Skeletal muscle tissue (tissue), 4 donors: ENCODE data around the gene NAA38. TPM values are rescaled to one million over a fixed set of nuclear protein-coding genes. Genes with fewer than 3 reads are reported as not detected.

Experiments
- H3K27ac ChIP-seq: one replicate; pipeline ENCODE4 v1.7.0; 2013; ENCODE audit warnings: mild to moderate bottlenecking, low read depth, low read length, inconsistent platforms
- H3K27me3 ChIP-seq, 3 donors: one replicate each; pipeline ENCODE4 v1.7.0; 2013; ENCODE audit warnings: low read length in 3 of 3; ENCODE audit not compliant: control insufficient read depth in 3 of 3, insufficient read depth in 3 of 3
- H3K36me3 ChIP-seq, 3 donors: one replicate each; pipeline ENCODE4 v1.7.0; 2013; ENCODE audit warnings: low read length in 3 of 3; ENCODE audit not compliant: control insufficient read depth in 3 of 3, insufficient read depth in 3 of 3
- H3K4me1 ChIP-seq, 3 donors: one replicate each; pipeline ENCODE4 v1.7.0; 2013; ENCODE audit warnings: low read length in 3 of 3, mild to moderate bottlenecking in 3 of 3; ENCODE audit not compliant: control insufficient read depth in 3 of 3, insufficient read depth in 3 of 3
- H3K4me3 ChIP-seq, 3 donors: one replicate each; pipeline ENCODE4 v1.7.0; 2013; ENCODE audit warnings: low read length in 3 of 3
- H3K9ac ChIP-seq, 3 donors: one replicate each; pipeline ENCODE4 v1.7.0; 2013; ENCODE audit warnings: low read length in 3 of 3, mild to moderate bottlenecking in 3 of 3, moderate library complexity in 2 of 3, low read depth in 1 of 3
- H3K9me3 ChIP-seq, 3 donors: one replicate each; pipeline ENCODE4 v1.7.0; 2013; ENCODE audit warnings: low read length in 3 of 3; ENCODE audit not compliant: control insufficient read depth in 3 of 3
- total RNA-seq: library from RNA; depleted of rRNA; stranded (reverse); fragments of >200 nt; gene quantifications from one replicate; pipeline ENCODE4 v1.2.3, GENCODE V29; 2014
- donor health status: Osteomylitis.

NAA38 gene
- total RNA-seq, 1 donor from 2014 or later: 50.1 TPM

- peaks cover 0 to 11% (median 2%) of the 10 kb centered on the region in 3 donors for H3K36me3 ChIP-seq
- no peaks in the 10 kb centered on the region for H3K9me3 ChIP-seq
These were observed 5.5 kb upstream of the NAA38 start for GRCh38 chr17:7862692-7863437.

DNA sequence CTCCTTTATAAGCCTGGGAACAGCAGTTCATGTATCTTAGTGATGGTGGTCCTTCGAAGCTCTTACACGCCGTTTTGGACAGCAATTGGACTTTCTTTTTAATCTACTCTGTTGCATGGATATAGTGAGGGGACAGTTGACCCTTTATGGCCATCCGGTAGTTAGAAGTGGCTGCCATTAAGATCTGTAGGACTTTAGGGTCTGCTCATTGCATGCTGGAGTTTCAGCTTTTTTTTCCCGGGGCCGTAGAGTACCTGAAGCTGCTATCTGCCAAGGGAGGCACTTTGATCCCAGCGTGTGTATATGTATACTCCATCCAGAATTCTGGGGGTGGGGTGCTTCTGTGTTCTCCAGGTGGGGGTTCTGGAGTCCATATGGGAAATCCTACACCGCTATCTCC is 1.7 kb upstream of the NAA38 start:
- Histone ChIP-seq H3K36me3 (peaks cover 0 to 11% (median 6%) of the 10 kb centered on the region in 3 donors), H3K4me1 (peaks cover 33 to 38% (median 33%) of the 10 kb centered on the region in 3 donors), H3K27ac (no peak overlapping the region), H3K27me3 (no peaks in the 10 kb centered on the region), H3K4me3 (peak overlapping the region; percentile 84 to 98 (median 85)), H3K9ac (peak overlapping the region; percentile 79 to 95 (median 90)), H3K9me3 (no peaks in the 10 kb centered on the region)

More at GRCh38 chr17:7862692-7863437, 5.5 kb upstream of the NAA38 start:
- Histone ChIP-seq H3K9ac (no peak overlapping the region), H3K27ac (no peak overlapping the region), H3K4me1 (peaks cover 13 to 19% (median 13%) of the 10 kb centered on the region in 3 donors), H3K27me3 (no peaks in the 10 kb centered on the region), H3K4me3 (no peak overlapping the region)

DNA sequence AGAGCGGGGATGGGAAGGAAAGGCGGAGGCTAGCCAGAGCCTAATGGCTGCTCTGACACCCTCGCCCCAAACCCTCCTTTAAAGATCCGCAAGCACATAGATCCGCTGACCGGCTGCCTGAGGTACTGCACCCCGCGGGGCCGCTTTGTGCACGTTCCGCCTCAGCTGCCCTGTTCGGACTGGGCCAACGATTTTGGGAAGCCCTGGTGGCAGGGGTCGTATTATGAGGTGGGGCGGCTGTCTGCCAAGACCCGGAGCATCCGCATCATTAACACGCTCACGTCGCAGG is 1.1 kb upstream of the NAA38 start:
- H3K4me1 ChIP-seq: peaks cover 33 to 38% (median 33%) of the 10 kb centered on the region in 3 donors
- peak overlapping the region; percentile 79 to 95 (median 90) for H3K9ac ChIP-seq
- peak overlapping the region; percentile 84 to 98 (median 85) for H3K4me3 ChIP-seq
- H3K27ac ChIP-seq: peak overlapping the region; percentile 88
- no peaks in the 10 kb centered on the region for H3K27me3 ChIP-seq
- H3K36me3 ChIP-seq: peaks cover 0 to 11% (median 6%) of the 10 kb centered on the region in 3 donors
- H3K9me3 ChIP-seq: no peaks in the 10 kb centered on the region

DNA sequence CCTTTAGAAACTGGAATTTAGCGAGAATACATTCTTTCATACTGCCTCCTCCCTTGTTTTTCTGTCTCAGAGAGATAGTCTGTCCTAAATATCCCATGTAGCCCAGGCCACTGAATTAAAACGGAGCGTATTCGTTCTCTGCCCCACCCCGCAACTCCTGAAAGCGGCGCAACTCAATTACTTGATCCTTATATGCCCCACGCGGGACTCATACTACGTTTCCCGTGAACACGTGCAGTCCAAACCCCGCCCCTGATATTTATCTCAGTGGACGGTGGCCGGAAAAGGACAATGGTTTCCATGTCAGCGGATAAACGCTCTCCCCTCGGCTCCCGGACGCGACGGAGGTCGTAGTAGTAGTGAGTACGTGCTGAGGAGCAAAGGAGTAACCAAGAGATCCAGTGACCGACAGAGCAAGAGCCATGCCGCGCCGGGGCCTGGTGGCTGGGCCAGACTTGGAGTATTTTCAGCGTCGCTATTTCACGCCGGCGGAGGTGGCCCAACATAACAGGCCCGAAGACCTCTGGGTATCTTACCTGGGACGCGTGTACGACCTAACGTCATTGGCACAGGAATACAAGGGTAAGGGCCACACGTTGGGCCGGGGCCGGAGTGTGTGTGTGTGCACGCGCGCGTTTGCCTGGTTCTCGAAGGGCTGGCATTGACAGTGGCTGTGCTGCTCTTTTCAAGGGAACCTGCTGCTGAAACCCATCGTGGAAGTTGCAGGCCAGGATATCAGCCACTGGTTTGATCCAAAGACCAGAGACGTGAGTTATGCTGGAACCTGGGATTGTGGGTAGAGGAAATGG is 558 bp upstream of the NAA38 start, which contains the start of gene CYB5D1:
Gene CYB5D1 (plus strand): TSS at position 291 of the 809 bp plus-strand sequence. CDS start 132 bp downstream, at position 423.
- H3K9ac ChIP-seq: peak within 1 kb of the TSS; percentile 79 to 95 (median 90)
- H3K36me3 ChIP-seq: peaks cover 3 to 13% (median 9%) of the 10 kb centered on the region in 3 donors
- H3K27me3 ChIP-seq: no peaks in the 10 kb centered on the region
- peaks cover 33 to 36% (median 36%) of the 10 kb centered on the region in 3 donors for H3K4me1 ChIP-seq
- peak within 1 kb of the TSS; percentile 84 to 98 (median 85) for H3K4me3 ChIP-seq
- no peaks in the 10 kb centered on the region for H3K9me3 ChIP-seq
- peak within 1 kb of the TSS; percentile 88 for H3K27ac ChIP-seq

DNA sequence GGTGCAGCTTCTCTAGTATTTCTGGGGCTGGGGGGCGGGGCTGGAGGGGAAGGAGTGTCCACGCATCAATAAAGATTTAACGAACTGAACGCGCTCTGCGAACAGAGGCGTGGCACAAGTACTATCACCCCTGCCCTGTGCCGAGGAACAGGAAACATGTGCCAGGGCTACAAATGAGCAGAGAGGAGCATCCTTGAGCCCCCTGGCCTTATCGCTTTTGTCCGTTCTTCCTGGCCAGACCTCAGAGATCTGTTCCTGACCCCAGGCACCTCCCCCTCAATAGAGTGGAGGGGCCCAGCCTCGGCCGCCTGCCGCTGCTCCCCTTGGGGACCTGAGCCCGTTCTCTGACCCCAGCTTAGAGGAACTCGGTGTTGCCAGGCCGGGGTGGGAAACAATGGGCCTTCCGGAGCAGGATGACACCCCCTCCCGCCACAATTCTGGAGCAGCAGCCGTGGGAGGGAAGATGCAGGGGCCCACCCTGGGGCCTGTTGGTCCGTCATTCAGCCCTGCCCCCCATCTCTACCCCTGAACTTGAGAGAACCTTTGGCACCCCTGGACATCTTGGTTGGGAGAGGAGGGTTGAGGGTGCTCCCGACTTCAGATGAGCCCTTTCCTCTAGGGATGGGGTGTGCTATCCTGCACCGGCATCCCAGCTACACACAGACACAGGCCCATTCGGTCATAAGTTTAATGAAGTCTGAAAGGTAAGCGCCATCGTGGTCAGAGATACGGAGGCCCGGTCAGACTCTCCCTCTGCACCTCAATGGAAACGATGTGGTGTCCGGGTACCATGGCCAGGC is 1.1 kb downstream of the NAA38 start:
- Histone ChIP-seq H3K9me3 (no peaks in the 10 kb centered on the region), H3K27ac (peak overlapping the region; percentile 88), H3K36me3 (peaks cover 14 to 23% (median 23%) of the 10 kb centered on the region in 3 donors), H3K4me1 (peaks cover 45 to 53% (median 49%) of the 10 kb centered on the region in 3 donors), H3K27me3 (no peaks in the 10 kb centered on the region), H3K4me3 (peak overlapping the region; percentile 84 to 98 (median 85)), H3K9ac (peak overlapping the region; percentile 79 to 95 (median 79))

DNA sequence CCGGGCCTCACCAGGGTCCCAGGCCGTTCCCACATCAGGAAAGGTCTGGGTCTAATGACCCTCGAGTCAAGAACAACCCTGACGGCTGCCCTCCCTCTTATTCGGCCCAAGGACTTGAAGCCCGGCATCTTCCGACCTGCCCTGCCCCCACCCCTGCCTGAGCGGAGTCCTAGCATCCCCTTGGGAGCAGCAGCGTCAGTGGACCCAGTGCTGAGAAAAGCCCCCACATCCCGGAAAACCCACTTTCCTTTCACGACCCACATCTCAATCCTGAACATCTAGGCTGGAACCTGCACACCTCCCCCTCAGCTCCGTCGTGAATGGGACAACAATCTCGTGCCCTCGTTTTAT is 1.7 kb downstream of the NAA38 start:
- H3K27me3 ChIP-seq: no peaks in the 10 kb centered on the region
- H3K27ac ChIP-seq: peak overlapping the region; percentile 88
- peak overlapping the region; percentile 51 to 95 (median 79) for H3K9ac ChIP-seq
- H3K4me3 ChIP-seq: peak overlapping the region; percentile 84 to 98 (median 85)
- peaks cover 46 to 56% (median 50%) of the 10 kb centered on the region in 3 donors for H3K4me1 ChIP-seq
- no peaks in the 10 kb centered on the region for H3K9me3 ChIP-seq
- peaks cover 20 to 29% (median 28%) of the 10 kb centered on the region in 3 donors for H3K36me3 ChIP-seq

- peaks cover 46 to 56% (median 50%) of the 10 kb centered on the region in 3 donors for H3K4me1 ChIP-seq
- H3K4me3 ChIP-seq: peak within 1 kb of the TSS; percentile 84 to 98 (median 85)
- peaks cover 25 to 34% (median 30%) of the 10 kb centered on the region in 3 donors for H3K36me3 ChIP-seq
- H3K27me3 ChIP-seq: no peaks in the 10 kb centered on the region
- H3K9ac ChIP-seq: peak within 1 kb of the TSS; percentile 51 to 95 (median 79)
- H3K9me3 ChIP-seq: no peaks in the 10 kb centered on the region
- H3K27ac ChIP-seq: peak within 1 kb of the TSS; percentile 88
These were observed 2.3 kb downstream of the NAA38 start, which contains the start of gene TMEM88 for GRCh38 chr17:7854851-7855659. Gene TMEM88 (plus strand): TSS chr17:7855066. CDS start chr17:7855075, 9 bp downstream.

DNA sequence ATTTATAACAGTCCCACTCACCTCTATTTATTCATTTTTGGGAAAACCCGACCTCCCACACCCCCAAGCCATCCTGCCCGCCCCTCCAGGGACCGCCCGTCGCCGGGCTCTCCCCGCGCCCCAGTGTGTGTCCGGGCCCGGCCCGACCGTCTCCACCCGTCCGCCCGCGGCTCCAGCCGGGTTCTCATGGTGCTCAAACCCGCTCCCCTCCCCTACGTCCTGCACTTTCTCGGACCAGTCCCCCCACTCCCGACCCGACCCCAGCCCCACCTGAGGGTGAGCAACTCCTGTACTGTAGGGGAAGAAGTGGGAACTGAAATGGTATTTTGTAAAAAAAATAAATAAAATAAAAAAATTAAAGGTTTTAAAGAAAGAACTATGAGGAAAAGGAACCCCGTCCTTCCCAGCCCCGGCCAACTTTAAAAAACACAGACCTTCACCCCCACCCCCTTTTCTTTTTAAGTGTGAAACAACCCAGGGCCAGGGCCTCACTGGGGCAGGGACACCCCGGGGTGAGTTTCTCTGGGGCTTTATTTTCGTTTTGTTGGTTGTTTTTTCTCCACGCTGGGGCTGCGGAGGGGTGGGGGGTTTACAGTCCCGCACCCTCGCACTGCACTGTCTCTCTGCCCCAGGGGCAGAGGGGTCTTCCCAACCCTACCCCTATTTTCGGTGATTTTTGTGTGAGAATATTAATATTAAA is 3.1 kb downstream of the NAA38 start:
- H3K4me1 ChIP-seq: peaks cover 45 to 55% (median 50%) of the 10 kb centered on the region in 3 donors
- H3K36me3 ChIP-seq: peaks cover 32 to 42% (median 32%) of the 10 kb centered on the region in 3 donors
- no peak overlapping the region for H3K27ac ChIP-seq
- H3K4me3 ChIP-seq: peak overlapping the region in 1 of 3 donors; percentile 23
- no peak overlapping the region for H3K9ac ChIP-seq
- no peaks in the 10 kb centered on the region for H3K27me3 ChIP-seq
- no peaks in the 10 kb centered on the region for H3K9me3 ChIP-seq
